Thymus (tissue), 11 donors: ENCODE data around the gene RASGRP4. TPM values are rescaled to one million over a fixed set of nuclear protein-coding genes. Genes with fewer than 3 reads are reported as not detected.
"Not testable (repeated sequence)": the region's sequence is repeated elsewhere in the genome, so short reads cannot be mapped to it uniquely, and the experiment has no call there.

ENCODE experiments used
- DNase-seq, 9 donors: peaks; one replicate each; pipeline ENCODE4 v3.0.0-alpha.2; 2013; ENCODE audit warnings: low spot score in 9 of 9, low read depth in 6 of 9, missing footprints in 1 of 9
- H3K27ac ChIP-seq, 2 donors: one replicate each; pipeline ENCODE4 v1.5.1; 2013; ENCODE audit warnings: control low read depth in 1 of 2, low read depth in 1 of 2, low read length in 1 of 2, mild to moderate bottlenecking in 1 of 2, moderate library complexity in 1 of 2
- H3K27me3 ChIP-seq, 2 donors: one replicate each; pipeline ENCODE4 v1.5.1; 2013; ENCODE audit warnings: low read length in 1 of 2; ENCODE audit not compliant: control insufficient read depth in 2 of 2, insufficient read depth in 1 of 2
- H3K36me3 ChIP-seq, 2 donors: one replicate each; pipeline ENCODE4 v1.5.1; 2013; ENCODE audit warnings: low read length in 1 of 2, mild to moderate bottlenecking in 1 of 2, moderate library complexity in 1 of 2; ENCODE audit not compliant: control insufficient read depth in 2 of 2, insufficient read depth in 2 of 2
- H3K4me1 ChIP-seq, 2 donors: one replicate each; pipeline ENCODE4 v1.5.1; 2013; ENCODE audit warnings: low read length in 2 of 2; ENCODE audit not compliant: control insufficient read depth in 2 of 2, insufficient read depth in 2 of 2
- H3K4me3 ChIP-seq, 2 donors: one replicate each; pipeline ENCODE4 v1.5.1; 2013; ENCODE audit warnings: low read length in 2 of 2, control low read depth in 1 of 2, mild to moderate bottlenecking in 1 of 2
- H3K9me3 ChIP-seq, 2 donors: one replicate each; pipeline ENCODE4 v1.5.1; 2013; ENCODE audit warnings: low read length in 1 of 2, mild to moderate bottlenecking in 1 of 2; ENCODE audit not compliant: control insufficient read depth in 2 of 2, insufficient read depth in 1 of 2
- WGBS: extraction: QIAGEN DNeasy Blood & Tissue Kit; methylation state at CpG from one replicate; pipeline ENCODE4 v1.1.7; 2013; 5-methylcytosine and 5-hydroxymethylcytosine counted together
- polyA plus RNA-seq: library from polyadenylated mRNA; stranded (reverse); fragments of 200-250 nt; gene quantifications from one replicate; pipeline ENCODE4 v1.2.3, GENCODE V29; 2013
- total RNA-seq: library from RNA; stranded (reverse); fragments of 120-200 nt; gene quantifications from one replicate; pipeline ENCODE4 v1.2.4, GENCODE V29; 2013
- donor health status: healthy.

RASGRP4 gene
- total and polyA plus RNA-seq, 2 donors, result 1.1 to 1.7 TPM

GRCh38 chr19:38375098-38375493 lies 50.9 kb downstream of the RASGRP4 start:
- DNase-seq, result no peak
- peaks cover 0 to under 1% of the 10 kb centered on the region in 2 donors for H3K27me3 ChIP-seq
- H3K36me3 ChIP-seq, result peaks cover 12 to 15% of the 10 kb centered on the region in 2 donors
- H3K27ac ChIP-seq, result peak overlapping the region; percentile 88 to 93
- 3% methylated on average over 18 of the region's 18 CpGs for WGBS
- peak overlapping the region; percentile 71 to 90 for H3K4me3 ChIP-seq
- peaks cover 9 to 20% of the 10 kb centered on the region in 2 donors for H3K4me1 ChIP-seq
- no peaks in the 10 kb centered on the region for H3K9me3 ChIP-seq

GRCh38 chr19:38374332-38375097 lies 51.5 kb downstream of the RASGRP4 start, which contains the start of gene PSMD8:
Gene PSMD8, plus strand, starts transcription at chr19:38374571. Its CDS starts 31 bp downstream, at chr19:38374602.
- no peaks in the 10 kb centered on the region for H3K9me3 ChIP-seq
- DNase-seq, result peak; percentile 95 to 100 (median 98)
- peaks cover 0 to 4% of the 10 kb centered on the region in 2 donors for H3K27me3 ChIP-seq
- under 1% methylated on average over 65 of the region's 65 CpGs for WGBS
- H3K4me1 ChIP-seq, result peaks cover 9 to 20% of the 10 kb centered on the region in 2 donors
- H3K27ac ChIP-seq, result peak within 1 kb of the TSS; percentile 88 to 93
- H3K36me3 ChIP-seq, result peaks cover 10 to 14% of the 10 kb centered on the region in 2 donors
- peak within 1 kb of the TSS; percentile 71 to 90 for H3K4me3 ChIP-seq

GRCh38 chr19:38373907-38374331 lies 52.1 kb downstream of the RASGRP4 start:
- Histone ChIP-seq H3K4me3 (peak overlapping the region; percentile 71 to 90), H3K27ac (peak overlapping the region; percentile 88 to 90), H3K36me3 (peaks cover 4 to 9% of the 10 kb centered on the region in 2 donors), H3K9me3 (no peaks in the 10 kb centered on the region), H3K27me3 (peaks cover 0 to 4% of the 10 kb centered on the region in 2 donors), H3K4me1 (peaks cover 9 to 20% of the 10 kb centered on the region in 2 donors)
- no peak for DNase-seq
- 87% methylated on average over 6 of the region's 6 CpGs for WGBS

- WGBS, result 94% methylated on average over 6 of the region's 6 CpGs
- no peak for DNase-seq
- Histone ChIP-seq H3K27ac (no peak overlapping the region), H3K27me3 (peaks cover 2 to 4% of the 10 kb centered on the region in 2 donors), H3K9me3 (no peaks in the 10 kb centered on the region), H3K4me1 (peaks cover 9 to 16% of the 10 kb centered on the region in 2 donors), H3K36me3 (no peaks in the 10 kb centered on the region), H3K4me3 (no peak overlapping the region)
Measured at GRCh38 chr19:38371081-38371480, 54.9 kb downstream of the RASGRP4 start.

- Histone ChIP-seq H3K27ac (no peak overlapping the region), H3K4me3 (no peak overlapping the region), H3K27me3 (peaks cover 2 to 4% of the 10 kb centered on the region in 2 donors), H3K36me3 (no peaks in the 10 kb centered on the region), H3K4me1 (peaks cover 2 to 9% of the 10 kb centered on the region in 2 donors), H3K9me3 (no peaks in the 10 kb centered on the region)
- 80% methylated on average over 12 of the region's 12 CpGs for WGBS
- DNase-seq, result no peak
Measured at GRCh38 chr19:38370299-38370698, 55.7 kb downstream of the RASGRP4 start.

- Histone ChIP-seq H3K4me3 (no peak overlapping the region), H3K36me3 (no peaks in the 10 kb centered on the region), H3K9me3 (peaks cover 0 to 4% of the 10 kb centered on the region in 2 donors), H3K27ac (no peak overlapping the region), H3K27me3 (peaks cover 2 to 6% of the 10 kb centered on the region in 2 donors), H3K4me1 (peaks cover 0 to 6% of the 10 kb centered on the region in 2 donors)
- DNase-seq, result no peak
- 96% methylated on average over 2 of the region's 2 CpGs for WGBS
Measured at GRCh38 chr19:38369584-38369983, 56.4 kb downstream of the RASGRP4 start.

GRCh38 chr19:38367041-38367440 lies 59.0 kb downstream of the RASGRP4 start:
- Histone ChIP-seq H3K36me3 (no peaks in the 10 kb centered on the region), H3K4me1 (peaks cover 4 to 9% of the 10 kb centered on the region in 2 donors), H3K9me3 (peaks cover 0 to 6% of the 10 kb centered on the region in 2 donors), H3K27ac (no peak overlapping the region), H3K27me3 (peaks cover 7 to 19% of the 10 kb centered on the region in 2 donors), H3K4me3 (no peak overlapping the region)
- 94% methylated on average over 12 of the region's 12 CpGs for WGBS
- DNase-seq, result no peak

GRCh38 chr19:38362946-38363688 lies 62.9 kb downstream of the RASGRP4 start:
- not testable (repeated sequence) for H3K27ac ChIP-seq, H3K36me3 ChIP-seq, H3K4me3 ChIP-seq, DNase-seq, H3K9me3 ChIP-seq
- Histone ChIP-seq H3K27me3 (peaks cover 28 to 53% of the 10 kb centered on the region in 2 donors), H3K4me1 (peaks cover 4 to 11% of the 10 kb centered on the region in 2 donors)
- WGBS, result 86% methylated on average over 15 of the region's 16 CpGs
